ENCODE data around the gene MYO5C. TPM values are rescaled to one million over a fixed set of nuclear protein-coding genes. Genes with fewer than 3 reads are reported as not detected.

Gene MYO5C
- total RNA-seq, 1 donor from 2014 or later, result 4.5 TPM

DNA sequence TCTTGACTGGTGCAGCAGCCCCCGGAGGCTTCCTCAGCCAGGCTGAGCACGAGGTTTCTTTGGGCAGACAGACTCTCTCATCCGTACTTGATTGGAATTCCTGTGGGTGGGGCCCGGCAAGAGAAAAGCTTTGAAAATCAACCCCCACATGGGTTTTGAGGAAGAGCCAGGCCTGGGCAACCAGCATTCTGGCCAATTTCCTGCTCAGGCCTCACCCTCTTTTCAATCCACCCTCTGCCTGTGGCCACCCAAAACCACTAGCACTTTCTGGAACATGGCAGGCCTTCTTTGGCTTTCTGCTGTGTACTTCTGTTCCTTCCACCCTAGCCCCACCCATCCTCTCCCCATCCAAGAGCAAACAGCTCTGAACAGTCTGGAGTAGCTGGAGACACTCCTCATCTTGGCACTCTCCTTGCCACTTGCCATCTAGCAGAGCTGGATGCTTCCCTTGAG is 5.9 kb downstream of the MYO5C start:
- no peak overlapping the region for H3K4me3 ChIP-seq (ENCODE audit: insufficient read depth, low read depth, low read length)
- no peaks in the 10 kb centered on the region for H3K9me3 ChIP-seq (ENCODE audit: insufficient read depth, low read depth, low read length)
- no peak overlapping the region for H3K9ac ChIP-seq (ENCODE audit: low read length)
- H3K36me3 Mint-ChIP-seq (ENCODE audit: low read depth, unreplicated experiment), result no peaks in the 10 kb centered on the region
- H3K4me2 ChIP-seq (ENCODE audit: low read length), result no peak overlapping the region
- TF ChIP-seq CTCF (IDR thresholded peaks at IDR 0.05; ENCODE audit: insufficient read depth, low read depth, low read length) (no peak), EZH2 (IDR thresholded peaks at IDR 0.05; ENCODE audit: insufficient read depth, low read length) (no peak)
- H3K27ac Mint-ChIP-seq (ENCODE audit: unreplicated experiment), result no peak overlapping the region
- no peak for FAIRE-seq
- peaks cover 8% of the 10 kb centered on the region for H3K27me3 Mint-ChIP-seq (ENCODE audit: low read depth, unreplicated experiment)
- peaks cover 18% of the 10 kb centered on the region for H3K4me1 Mint-ChIP-seq (ENCODE audit: low read depth, unreplicated experiment)
- no peak overlapping the region for H2AFZ ChIP-seq (ENCODE audit: low read depth, low read length)
- no peaks in the 10 kb centered on the region for H3K9me3 Mint-ChIP-seq (ENCODE audit: unreplicated experiment)
- H3K4me1 ChIP-seq (ENCODE audit: insufficient read depth, low read length), result no peaks in the 10 kb centered on the region
- DNase-seq (ENCODE audit: low read depth), result no peak
- H3K36me3 ChIP-seq (ENCODE audit: insufficient read depth, low read length), result no peaks in the 10 kb centered on the region
- H3K27ac ChIP-seq (ENCODE audit: low read depth, low read length), result no peak overlapping the region
- peaks cover 14% of the 10 kb centered on the region for H3K27me3 ChIP-seq (ENCODE audit: insufficient read depth, low read length)
- H3K79me2 ChIP-seq (ENCODE audit: insufficient read depth, low read length), result no peaks in the 10 kb centered on the region
- H4K20me1 ChIP-seq (ENCODE audit: insufficient read depth, low read length), result no peaks in the 10 kb centered on the region
- peak overlapping the region; percentile 45 for H3K4me3 Mint-ChIP-seq (ENCODE audit: unreplicated experiment)

GRCh38 chr15:52288986-52289385 is 6.6 kb downstream of the MYO5C start:
- Histone ChIP-seq H3K4me3 (ENCODE audit: insufficient read depth, low read depth, low read length) (no peak overlapping the region), H3K4me1 (ENCODE audit: insufficient read depth, low read length) (no peaks in the 10 kb centered on the region), H3K27ac (ENCODE audit: low read depth, low read length) (no peak overlapping the region), H3K79me2 (ENCODE audit: insufficient read depth, low read length) (no peaks in the 10 kb centered on the region), H3K9ac (ENCODE audit: low read length) (no peak overlapping the region), H3K36me3 (ENCODE audit: insufficient read depth, low read length) (no peaks in the 10 kb centered on the region), H3K4me2 (ENCODE audit: low read length) (no peak overlapping the region), H2AFZ (ENCODE audit: low read depth, low read length) (peak overlapping the region; percentile 31), H4K20me1 (ENCODE audit: insufficient read depth, low read length) (no peaks in the 10 kb centered on the region), H3K27me3 (ENCODE audit: insufficient read depth, low read length) (peaks cover 8% of the 10 kb centered on the region), H3K9me3 (ENCODE audit: insufficient read depth, low read depth, low read length) (no peaks in the 10 kb centered on the region)
- peaks cover 19% of the 10 kb centered on the region for H3K4me1 Mint-ChIP-seq (ENCODE audit: low read depth, unreplicated experiment)
- peaks cover 6% of the 10 kb centered on the region for H3K27me3 Mint-ChIP-seq (ENCODE audit: low read depth, unreplicated experiment)
- no peak overlapping the region for H3K27ac Mint-ChIP-seq (ENCODE audit: unreplicated experiment)
- FAIRE-seq (no peak), DNase-seq (ENCODE audit: low read depth) (no peak)
- no peak for TF ChIP-seq CTCF (IDR thresholded peaks at IDR 0.05; ENCODE audit: insufficient read depth, low read depth, low read length)
- no peak for TF ChIP-seq EZH2 (IDR thresholded peaks at IDR 0.05; ENCODE audit: insufficient read depth, low read length)
- no peaks in the 10 kb centered on the region for H3K36me3 Mint-ChIP-seq (ENCODE audit: low read depth, unreplicated experiment)
- H3K9me3 Mint-ChIP-seq (ENCODE audit: unreplicated experiment), result no peaks in the 10 kb centered on the region
- H3K4me3 Mint-ChIP-seq (ENCODE audit: unreplicated experiment), result peak overlapping the region; percentile 45

- no peak for FAIRE-seq
- no peaks in the 10 kb centered on the region for H3K4me1 ChIP-seq (ENCODE audit: insufficient read depth, low read length)
- DNase-seq (ENCODE audit: low read depth), result peak; percentile 15
These were observed 7.3 kb downstream of the MYO5C start for GRCh38 chr15:52288051-52288942.

More at GRCh38 chr15:52288051-52288942, 7.3 kb downstream of the MYO5C start:
- H3K27me3 ChIP-seq (ENCODE audit: insufficient read depth, low read length), result peaks cover 2% of the 10 kb centered on the region
- peak overlapping the region; percentile 31 for H2AFZ ChIP-seq (ENCODE audit: low read depth, low read length)
- TF ChIP-seq CTCF (IDR thresholded peaks at IDR 0.05; ENCODE audit: insufficient read depth, low read depth, low read length) (no peak), EZH2 (IDR thresholded peaks at IDR 0.05; ENCODE audit: insufficient read depth, low read length) (no peak)
- Mint-ChIP-seq H3K27ac (ENCODE audit: unreplicated experiment) (no peak overlapping the region), H3K4me1 (ENCODE audit: low read depth, unreplicated experiment) (peaks cover 18% of the 10 kb centered on the region), H3K9me3 (ENCODE audit: unreplicated experiment) (no peaks in the 10 kb centered on the region), H3K36me3 (ENCODE audit: low read depth, unreplicated experiment) (no peaks in the 10 kb centered on the region), H3K4me3 (ENCODE audit: unreplicated experiment) (no peak overlapping the region), H3K27me3 (ENCODE audit: low read depth, unreplicated experiment) (peaks cover 2% of the 10 kb centered on the region)
- no peaks in the 10 kb centered on the region for H3K36me3 ChIP-seq (ENCODE audit: insufficient read depth, low read length)
- H3K27ac ChIP-seq (ENCODE audit: low read depth, low read length), result no peak overlapping the region
- no peaks in the 10 kb centered on the region for H4K20me1 ChIP-seq (ENCODE audit: insufficient read depth, low read length)
- no peaks in the 10 kb centered on the region for H3K9me3 ChIP-seq (ENCODE audit: insufficient read depth, low read depth, low read length)
- no peaks in the 10 kb centered on the region for H3K79me2 ChIP-seq (ENCODE audit: insufficient read depth, low read length)
- no peak overlapping the region for H3K9ac ChIP-seq (ENCODE audit: low read length)
- H3K4me2 ChIP-seq (ENCODE audit: low read length), result no peak overlapping the region
- no peak overlapping the region for H3K4me3 ChIP-seq (ENCODE audit: insufficient read depth, low read depth, low read length)

Measured in astrocyte (in vitro differentiated cells and primary cell).